HepG2 (cell line): Measurements from ENCODE around the gene VWA2. TPM values are rescaled to one million over a fixed set of nuclear protein-coding genes. Genes with fewer than 3 reads are reported as not detected.
A peak's percentile ranks its signal among the peaks of the same experiment; 100 is the strongest.

Experiments used
- ATAC-seq: fragments of 200-7000 bp; cut with Tn5 transposase; 3 replicates; pipeline ENCODE4 v1.9.1; 2020; ENCODE audit warnings: mild to moderate bottlenecking, moderate library complexity
- BruUV-seq: library from RNA; stranded (reverse); fragments of 400-500 nt; replicated peaks from 2 replicates; lab custom pipeline; 2021; lab: Mats Ljungman, UMichigan
- CTCF ChIA-PET: fragments of 300-600 bp; formaldehyde crosslinking; extraction: SDS; loops from one replicate; lab custom pipeline; 2021; ENCODE audit warnings: low total read pairs, inconsistent platforms, low intra/inter-chr PET ratio; lab: Yijun Ruan, JAX
- POLR2A ChIA-PET: fragments of 350-600 bp; sonication (Branson Sonifier 250); formaldehyde crosslinking; loops from one replicate; lab custom pipeline; 2020; ENCODE audit warnings: antibody characterized with exemption, inconsistent platforms; lab: Yijun Ruan, JAX
- DNase-seq: peaks from one replicate; pipeline ENCODE4 v3.0.0-alpha.2; 2015; ENCODE audit warnings: low spot score
- FAIRE-seq: peaks from 3 replicates; lab custom pipeline; 2011; peaks lifted over from hg19 to GRCh38; lab: Jason Lieb, UNC
- H2AFZ ChIP-seq: one replicate; pipeline ENCODE4 v1.6.1; 2011; ENCODE audit warnings: low read length, inconsistent platforms
- H3K27ac ChIP-seq: fragments of 300-600 bp; 3 replicates; pipeline ENCODE4 v1.8.0; 2011; ENCODE audit warnings: mixed run types, mild to moderate bottlenecking, mixed read lengths, low read length, inconsistent platforms; ENCODE audit not compliant: insufficient read depth; ENCODE audit errors: extremely low read length
- H3K27me3 ChIP-seq, 2 experiments: fragments of 200-600 bp in 1 of 2; 2 replicates in 1 of 2; 3 replicates in 1 of 2; pipeline versions ENCODE4 v1.6.0 to v1.8.0; 2011; ENCODE audit warnings: low read length in 2 of 2, mild to moderate bottlenecking in 2 of 2, moderate library complexity in 2 of 2, inconsistent platforms in 1 of 2; ENCODE audit not compliant: insufficient read depth in 2 of 2, control insufficient read depth in 1 of 2
- H3K36me3 ChIP-seq, 2 experiments: fragments of 200-600 bp in 1 of 2; replicated peaks in 1 of 2; 2 replicates in 1 of 2; 3 replicates in 1 of 2; pipeline versions ENCODE4 v1.5.1 to v1.8.0; 2011; ENCODE audit warnings: low read length in 2 of 2, inconsistent platforms in 1 of 2; ENCODE audit not compliant: insufficient read depth in 2 of 2, control insufficient read depth in 1 of 2
- H3K4me1 ChIP-seq: 2 replicates; pipeline ENCODE4 v1.5.1; 2012; ENCODE audit warnings: low read length, inconsistent platforms; ENCODE audit not compliant: insufficient read depth
- H3K4me2 ChIP-seq: 2 replicates; pipeline ENCODE4 v1.6.0; 2011; ENCODE audit warnings: low read depth, low read length, inconsistent platforms
- H3K4me3 ChIP-seq, 3 experiments: fragments of 200-600 bp in 1 of 3; sonication (generic), shearing (Covaris generic) in 1 of 3; replicated peaks in 1 of 3; 2 replicates each; pipeline ENCODE4 v1.5.1; 2011 to 2016; ENCODE audit warnings: low read length in 3 of 3, inconsistent platforms in 2 of 3, low read depth in 2 of 3, mild to moderate bottlenecking in 2 of 3, control low read depth in 1 of 3, mixed read lengths in 1 of 3; ENCODE audit not compliant: insufficient read depth in 1 of 3
- H3K79me2 ChIP-seq: one replicate; pipeline ENCODE4 v1.6.1; 2011; ENCODE audit warnings: low read length, inconsistent platforms; ENCODE audit not compliant: insufficient read depth
- H3K9ac ChIP-seq: 2 replicates; pipeline ENCODE4 v1.6.0; 2011; ENCODE audit warnings: mild to moderate bottlenecking, low read depth, low read length, inconsistent platforms; ENCODE audit not compliant: insufficient read depth
- H3K9me3 ChIP-seq: 2 replicates; pipeline ENCODE4 v1.5.1; 2012; ENCODE audit warnings: mild to moderate bottlenecking, low read length
- H4K20me1 ChIP-seq: 2 replicates; pipeline ENCODE4 v1.6.0; 2011; ENCODE audit warnings: inconsistent platforms, mild to moderate bottlenecking, low read length, moderate library complexity; ENCODE audit not compliant: insufficient read depth
- HOXD1 ChIP-seq: sonication (generic); formaldehyde crosslinking; IDR thresholded peaks from 2 replicates; pipeline ENCODE4 v1.5.0; 2020; ENCODE audit warnings: missing genetic modification reagents
- MIER2 ChIP-seq: IDR thresholded peaks from 2 replicates; pipeline ENCODE4 v1.6.1; 2016; ENCODE audit warnings: missing biosample characterization, missing genetic modification reagents
- RNF219 ChIP-seq: sonication (generic); formaldehyde crosslinking; IDR thresholded peaks from 2 replicates; pipeline ENCODE4 v1.5.0; 2020; ENCODE audit warnings: mild to moderate bottlenecking, missing genetic modification reagents
- WGBS: methylation state at CpG from one replicate; pipeline ENCODE4 v1.1.6; 2017; ENCODE audit warnings: low lambda C conversion rate; 5-methylcytosine and 5-hydroxymethylcytosine counted together
- in situ Hi-C: cut with HindIII; loops from 2 replicates; pipeline ENCODE4 v1.10.0; 2017; ENCODE audit warnings: low pct_unique_long_range_greater_than_20kb; ENCODE audit not compliant: extremely low pct_ligation_motif_present
- intact Hi-C: fragments of 100-400 bp; cut with micrococcal nuclease; formaldehyde crosslinking; loops from one replicate; pipeline ENCODE4 v1.10.0; 2022; ENCODE audit not compliant: unreplicated experiment
- polyA plus RNA-seq, 8 experiments: library from polyadenylated mRNA; depleted of rRNA in 3 of 8; stranded (reverse) in 7 of 8; unstranded in 1 of 8; fragments of >200 nt; fragmentation: Illumina TruSeq in 4 of 8; extraction: Trizol in 4 of 8; gene quantifications; 2 replicates each; pipeline versions ENCODE4 v1.2.1 to v1.2.3, GENCODE V29; 2011 to 2016; ENCODE audit warnings: low read depth in 4 of 8, missing spikeins in 1 of 8, mixed read lengths in 1 of 8; ENCODE audit not compliant: insufficient read depth in 1 of 8
- total RNA-seq, 5 experiments: library from RNA; depleted of rRNA; stranded (reverse); fragments of >200 nt; fragmentation: Illumina TruSeq; extraction: Trizol; gene quantifications; 2 replicates each; pipeline ENCODE4 v1.2.3, GENCODE V29; 2016; ENCODE audit warnings: low read depth in 1 of 5
- TF ChIP-seq, protein P1 (sequence below): fragments of 450-650 bp; IDR thresholded peaks from 2 replicates; pipeline ENCODE4 v1.6.1; 2016
- TF ChIP-seq, protein P2 (sequence below): sonication (generic); formaldehyde crosslinking; IDR thresholded peaks from 2 replicates; pipeline ENCODE4 v1.5.0; 2020; ENCODE audit warnings: mild to moderate bottlenecking, missing genetic modification reagents, borderline replicate concordance
- TF ChIP-seq, protein P3 (sequence below): IDR thresholded peaks from 2 replicates; pipeline ENCODE4 v1.6.1; 2016; ENCODE audit warnings: mild to moderate bottlenecking

The VWA2 gene
- total and polyA plus RNA-seq, 2 of the 13 experiments (the other 11 are each of a cell fraction or from before 2014, with no cell fraction given), result not detected

- Histone ChIP-seq H3K27ac (no peak overlapping the region), H3K4me2 (no peak overlapping the region), H3K79me2 (no peaks in the 10 kb centered on the region), H3K36me3 (no peaks in the 10 kb centered on the region), H3K27me3 (peaks cover 6 to 42% of the 10 kb centered on the region in 2 experiments), H2AFZ (no peak overlapping the region), H3K9me3 (no peaks in the 10 kb centered on the region), H3K9ac (no peak overlapping the region), H3K4me1 (peaks cover 5% of the 10 kb centered on the region; the same call in 1 of the 2 replicates), H3K4me3 (no peak overlapping the region), H4K20me1 (no peaks in the 10 kb centered on the region)
- CTCF ChIA-PET, result no interaction called here
- POLR2A ChIA-PET, result no interaction called here
- no peak for FAIRE-seq
- TF ChIP-seq, protein P1, sequence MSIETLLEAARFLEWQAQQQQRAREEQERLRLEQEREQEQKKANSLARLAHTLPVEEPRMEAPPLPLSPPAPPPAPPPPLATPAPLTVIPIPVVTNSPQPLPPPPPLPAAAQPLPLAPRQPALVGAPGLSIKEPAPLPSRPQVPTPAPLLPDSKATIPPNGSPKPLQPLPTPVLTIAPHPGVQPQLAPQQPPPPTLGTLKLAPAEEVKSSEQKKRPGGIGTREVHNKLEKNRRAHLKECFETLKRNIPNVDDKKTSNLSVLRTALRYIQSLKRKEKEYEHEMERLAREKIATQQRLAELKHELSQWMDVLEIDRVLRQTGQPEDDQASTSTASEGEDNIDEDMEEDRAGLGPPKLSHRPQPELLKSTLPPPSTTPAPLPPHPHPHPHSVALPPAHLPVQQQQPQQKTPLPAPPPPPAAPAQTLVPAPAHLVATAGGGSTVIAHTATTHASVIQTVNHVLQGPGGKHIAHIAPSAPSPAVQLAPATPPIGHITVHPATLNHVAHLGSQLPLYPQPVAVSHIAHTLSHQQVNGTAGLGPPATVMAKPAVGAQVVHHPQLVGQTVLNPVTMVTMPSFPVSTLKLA, result peak; percentile 60
- TF ChIP-seq MIER2, result no peak
- ATAC-seq, result no peak
- 44% methylated on average over 8 of the region's 10 CpGs for WGBS
- intact Hi-C loops (no loop called here), in situ Hi-C loops (loop anchor here (5.0 to 25.0 kb wide), 3 partner anchors 240 to 830 kb away; no protein-coding TSS in a partner anchor)
- BruUV-seq, result no TSS peak
- no peak for DNase-seq
Measured at GRCh38 chr10:114307731-114308130, 68.7 kb downstream of the VWA2 start.

- no peaks in the 10 kb centered on the region for H3K9me3 ChIP-seq
- intact Hi-C loops (no loop called here), in situ Hi-C loops (loop anchor here (5.0 to 25.0 kb wide), 3 partner anchors 239 to 829 kb away; no protein-coding TSS in a partner anchor)
- H3K4me2 ChIP-seq, result no peak overlapping the region
- H3K27ac ChIP-seq, result no peak overlapping the region
- no peaks in the 10 kb centered on the region for H3K36me3 ChIP-seq
- DNase-seq (no peak), ATAC-seq (no peak), FAIRE-seq (no peak)
- peaks cover 5% of the 10 kb centered on the region; the same call in 1 of the 2 replicates for H3K4me1 ChIP-seq
- H3K79me2 ChIP-seq, result no peaks in the 10 kb centered on the region
- H3K9ac ChIP-seq, result no peak overlapping the region
- no peak overlapping the region for H3K4me3 ChIP-seq
- BruUV-seq, result no TSS peak
- ChIA-PET POLR2A (no interaction called here), CTCF (no interaction called here)
- H2AFZ ChIP-seq, result no peak overlapping the region
- H3K27me3 ChIP-seq, result peaks cover 6 to 51% of the 10 kb centered on the region in 2 experiments
- H4K20me1 ChIP-seq, result no peaks in the 10 kb centered on the region
- 8% methylated on average over 4 of the region's 9 CpGs for whole genome bisulfite sequencing
- no peak for TF ChIP-seq HOXD1 (CRISPR knock-in tag)
- TF ChIP-seq, protein P2, sequence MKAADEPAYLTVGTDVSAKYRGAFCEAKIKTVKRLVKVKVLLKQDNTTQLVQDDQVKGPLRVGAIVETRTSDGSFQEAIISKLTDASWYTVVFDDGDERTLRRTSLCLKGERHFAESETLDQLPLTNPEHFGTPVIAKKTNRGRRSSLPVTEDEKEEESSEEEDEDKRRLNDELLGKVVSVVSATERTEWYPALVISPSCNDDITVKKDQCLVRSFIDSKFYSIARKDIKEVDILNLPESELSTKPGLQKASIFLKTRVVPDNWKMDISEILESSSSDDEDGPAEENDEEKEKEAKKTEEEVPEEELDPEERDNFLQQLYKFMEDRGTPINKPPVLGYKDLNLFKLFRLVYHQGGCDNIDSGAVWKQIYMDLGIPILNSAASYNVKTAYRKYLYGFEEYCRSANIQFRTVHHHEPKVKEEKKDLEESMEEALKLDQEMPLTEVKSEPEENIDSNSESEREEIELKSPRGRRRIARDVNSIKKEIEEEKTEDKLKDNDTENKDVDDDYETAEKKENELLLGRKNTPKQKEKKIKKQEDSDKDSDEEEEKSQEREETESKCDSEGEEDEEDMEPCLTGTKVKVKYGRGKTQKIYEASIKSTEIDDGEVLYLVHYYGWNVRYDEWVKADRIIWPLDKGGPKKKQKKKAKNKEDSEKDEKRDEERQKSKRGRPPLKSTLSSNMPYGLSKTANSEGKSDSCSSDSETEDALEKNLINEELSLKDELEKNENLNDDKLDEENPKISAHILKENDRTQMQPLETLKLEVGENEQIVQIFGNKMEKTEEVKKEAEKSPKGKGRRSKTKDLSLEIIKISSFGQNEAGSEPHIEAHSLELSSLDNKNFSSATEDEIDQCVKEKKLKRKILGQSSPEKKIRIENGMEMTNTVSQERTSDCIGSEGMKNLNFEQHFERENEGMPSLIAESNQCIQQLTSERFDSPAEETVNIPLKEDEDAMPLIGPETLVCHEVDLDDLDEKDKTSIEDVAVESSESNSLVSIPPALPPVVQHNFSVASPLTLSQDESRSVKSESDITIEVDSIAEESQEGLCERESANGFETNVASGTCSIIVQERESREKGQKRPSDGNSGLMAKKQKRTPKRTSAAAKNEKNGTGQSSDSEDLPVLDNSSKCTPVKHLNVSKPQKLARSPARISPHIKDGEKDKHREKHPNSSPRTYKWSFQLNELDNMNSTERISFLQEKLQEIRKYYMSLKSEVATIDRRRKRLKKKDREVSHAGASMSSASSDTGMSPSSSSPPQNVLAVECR (CRISPR knock-in tag), result no peak
- TF ChIP-seq RNF219, result no peak
- TF ChIP-seq, protein P3, sequence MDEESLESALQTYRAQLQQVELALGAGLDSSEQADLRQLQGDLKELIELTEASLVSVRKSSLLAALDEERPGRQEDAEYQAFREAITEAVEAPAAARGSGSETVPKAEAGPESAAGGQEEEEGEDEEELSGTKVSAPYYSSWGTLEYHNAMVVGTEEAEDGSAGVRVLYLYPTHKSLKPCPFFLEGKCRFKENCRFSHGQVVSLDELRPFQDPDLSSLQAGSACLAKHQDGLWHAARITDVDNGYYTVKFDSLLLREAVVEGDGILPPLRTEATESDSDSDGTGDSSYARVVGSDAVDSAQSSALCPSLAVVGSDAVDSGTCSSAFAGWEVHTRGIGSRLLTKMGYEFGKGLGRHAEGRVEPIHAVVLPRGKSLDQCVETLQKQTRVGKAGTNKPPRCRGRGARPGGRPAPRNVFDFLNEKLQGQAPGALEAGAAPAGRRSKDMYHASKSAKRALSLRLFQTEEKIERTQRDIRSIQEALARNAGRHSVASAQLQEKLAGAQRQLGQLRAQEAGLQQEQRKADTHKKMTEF (CRISPR knock-in tag), result no peak
Measured at GRCh38 chr10:114308531-114309363, 69.7 kb downstream of the VWA2 start.
